ENCODE results near the gene ARRB1.
"Not testable (repeated sequence)": the region's sequence is repeated elsewhere in the genome, so short reads cannot be mapped to it uniquely, and the experiment has no call there.

Gene ARRB1

GRCh38 chr11:75371949-75372876, 20.8 kb upstream of the ARRB1 start:
- no peak overlapping the region for H3K4me3 ChIP-seq (ENCODE audit: low read length)
- DNase-seq (ENCODE audit: low read depth): no peak
- no peak for TF ChIP-seq CTCF (conservative IDR thresholded peaks at IDR 0.05; ENCODE audit: low read depth, low read length)

GRCh38 chr11:75369560-75370255, 18.2 kb upstream of the ARRB1 start:
- DNase-seq (ENCODE audit: low read depth): no peak
- TF ChIP-seq CTCF (conservative IDR thresholded peaks at IDR 0.05; ENCODE audit: low read depth, low read length): no peak
- H3K4me3 ChIP-seq (ENCODE audit: low read length): no peak overlapping the region

- H3K4me3 ChIP-seq (ENCODE audit: low read length); DNase-seq (ENCODE audit: low read depth): not testable (repeated sequence)
Measured at GRCh38 chr11:75366826-75367225, 15.4 kb upstream of the ARRB1 start.

DNA sequence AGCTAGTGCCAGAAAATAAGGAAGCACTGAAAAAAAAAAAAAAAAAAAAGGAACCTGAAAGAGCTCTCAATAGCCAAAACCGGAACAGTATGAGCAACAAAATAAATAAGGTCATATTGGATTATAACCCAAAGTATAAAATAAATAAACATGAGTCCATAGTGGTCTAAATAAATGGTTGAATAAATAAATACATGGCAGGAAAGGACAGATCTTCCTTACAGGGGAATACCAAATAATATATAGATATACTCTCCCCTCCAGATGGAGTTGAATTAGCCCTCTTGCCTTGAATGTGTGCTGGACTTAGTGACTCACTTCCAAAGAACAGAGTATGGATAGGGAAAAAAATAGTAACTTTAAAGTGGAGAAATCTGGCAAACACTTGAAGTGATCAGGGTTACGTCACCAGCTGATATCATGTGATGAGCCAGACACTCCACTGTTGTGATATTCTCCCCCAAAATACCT, 14.3 kb upstream of the ARRB1 start:
- DNase-seq (ENCODE audit: low read depth): no peak
- no peak for TF ChIP-seq CTCF (conservative IDR thresholded peaks at IDR 0.05; ENCODE audit: low read depth, low read length)
- no peak overlapping the region for H3K4me3 ChIP-seq (ENCODE audit: low read length)

- DNase-seq (ENCODE audit: low read depth): not testable (repeated sequence)
Measured at GRCh38 chr11:75362285-75362684, 10.8 kb upstream of the ARRB1 start.

GRCh38 chr11:75356613-75357012, 5.2 kb upstream of the ARRB1 start:
- DNase-seq (ENCODE audit: low read depth): no peak
- no peak for TF ChIP-seq CTCF (conservative IDR thresholded peaks at IDR 0.05; ENCODE audit: low read depth, low read length)
- H3K4me3 ChIP-seq (ENCODE audit: low read length): no peak overlapping the region

More at GRCh38 chr11:75362285-75362684, 10.8 kb upstream of the ARRB1 start:
- not testable (repeated sequence) for H3K4me3 ChIP-seq (ENCODE audit: low read length)

DNA sequence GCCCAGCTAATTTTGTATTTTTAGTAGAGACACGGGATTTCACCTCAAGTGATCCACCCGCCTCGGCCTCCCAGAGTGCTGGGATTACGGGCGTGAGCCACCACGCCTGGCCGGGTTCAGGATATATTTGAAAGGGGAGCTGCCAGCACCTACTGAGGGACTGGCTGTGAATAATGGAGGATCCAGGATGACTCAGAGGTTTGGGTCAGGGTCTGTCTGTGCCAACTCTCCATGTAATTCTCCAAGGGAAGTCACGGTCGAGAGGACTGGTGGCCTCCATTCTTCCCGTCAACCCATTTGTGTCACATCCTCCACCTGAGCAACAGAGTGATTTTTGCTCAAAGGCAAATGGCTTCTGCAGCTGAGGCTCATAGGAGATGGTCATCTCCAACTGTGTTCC, 3.6 kb upstream of the ARRB1 start:
- no peak for DNase-seq (ENCODE audit: low read depth)
- H3K4me3 ChIP-seq (ENCODE audit: low read length): no peak overlapping the region
- no peak for TF ChIP-seq CTCF (conservative IDR thresholded peaks at IDR 0.05; ENCODE audit: low read depth, low read length)

All from retinal pigment epithelial cell (primary cell).